Measurements from ENCODE around the gene KNL1.

KNL1 gene

DNA sequence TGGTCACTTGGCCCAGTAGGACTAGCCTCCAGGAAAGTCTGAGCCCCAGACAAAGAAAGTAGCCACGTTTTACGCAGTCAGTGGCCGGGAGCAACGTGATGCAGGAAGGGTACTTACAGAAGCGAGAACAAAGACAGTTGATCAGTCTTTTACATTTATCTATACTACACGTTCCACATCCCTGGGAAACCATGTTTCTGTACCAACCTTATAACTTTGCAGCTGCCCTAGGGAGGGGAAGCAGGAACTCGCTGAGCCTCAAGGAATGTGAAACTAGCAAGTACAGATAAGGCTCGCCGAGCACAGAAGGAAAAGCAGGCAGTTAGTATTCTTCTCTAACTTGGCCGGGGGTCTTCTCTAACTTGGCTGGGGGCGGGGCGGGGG is 3.4 kb upstream of the KNL1 start:
- Histone ChIP-seq H3K4ac (ENCODE audit: low read depth, low read length) (no peak overlapping the region), H3K18ac (ENCODE audit: low read length) (no peak overlapping the region), H3K36me3 (ENCODE audit: control insufficient read depth, insufficient read depth, low read length) (no peaks in the 10 kb centered on the region), H3K79me2 (ENCODE audit: control insufficient read depth, insufficient read depth, low read length) (no peaks in the 10 kb centered on the region), H2BK15ac (replicated peaks; ENCODE audit: low read depth) (no peak overlapping the region), H3K27me3 (ENCODE audit: insufficient read depth, low read length, poor library complexity) (no peaks in the 10 kb centered on the region), H2BK5ac (ENCODE audit: low read length) (no peak overlapping the region), H3K56ac (ENCODE audit: low read length) (no peak overlapping the region), H4K5ac (ENCODE audit: low read length) (no peak overlapping the region), H2BK120ac (ENCODE audit: low read depth, low read length) (no peak overlapping the region), H3K23ac (ENCODE audit: low read length) (no peak overlapping the region), H2AK5ac (ENCODE audit: low read length) (no peak overlapping the region), H3K4me2 (ENCODE audit: low read length) (no peak overlapping the region), H3K4me1 (ENCODE audit: control insufficient read depth, low read depth, low read length) (no peaks in the 10 kb centered on the region), H3K4me3 (ENCODE audit: low read length) (no peak overlapping the region), H3K9ac (ENCODE audit: low read length) (no peak overlapping the region), H4K8ac (ENCODE audit: low read depth, low read length) (no peak overlapping the region), H3K27ac (ENCODE audit: low read depth, low read length) (no peak overlapping the region), H3K79me1 (ENCODE audit: low read length) (no peaks in the 10 kb centered on the region)
- peak; percentile 29 for DNase-seq
- WGBS (ENCODE audit: extremely low coverage, insufficient coverage, low lambda C conversion rate), result no CpG with 5 or more reads among the region's 12 CpGs

- no peaks in the 10 kb centered on the region for H3K79me2 ChIP-seq (ENCODE audit: control insufficient read depth, insufficient read depth, low read length)
- DNase-seq, result peak; percentile 41
Measured at GRCh38 chr15:40591389-40591788, 2.7 kb upstream of the KNL1 start.

GRCh38 chr15:40593165-40593564 is 884 bp upstream of the KNL1 start:
- H3K79me1 ChIP-seq (ENCODE audit: low read length), result peaks cover 5% of the 10 kb centered on the region
- no peaks in the 10 kb centered on the region for H3K4me1 ChIP-seq (ENCODE audit: control insufficient read depth, low read depth, low read length)
- no peak for DNase-seq
- no peak overlapping the region for H3K4me2 ChIP-seq (ENCODE audit: low read length)
- H3K79me2 ChIP-seq (ENCODE audit: control insufficient read depth, insufficient read depth, low read length), result peaks cover 2% of the 10 kb centered on the region
- H3K4ac ChIP-seq (ENCODE audit: low read depth, low read length), result no peak overlapping the region
- H3K27ac ChIP-seq (ENCODE audit: low read depth, low read length), result no peak overlapping the region
- H4K8ac ChIP-seq (ENCODE audit: low read depth, low read length), result no peak overlapping the region
- no peak overlapping the region for H3K56ac ChIP-seq (ENCODE audit: low read length)
- H2BK15ac ChIP-seq (replicated peaks; ENCODE audit: low read depth), result no peak overlapping the region
- no peaks in the 10 kb centered on the region for H3K36me3 ChIP-seq (ENCODE audit: control insufficient read depth, insufficient read depth, low read length)
- no peak overlapping the region for H3K18ac ChIP-seq (ENCODE audit: low read length)
- H3K4me3 ChIP-seq (ENCODE audit: low read length), result no peak overlapping the region
- H2BK5ac ChIP-seq (ENCODE audit: low read length), result no peak overlapping the region
- H2AK5ac ChIP-seq (ENCODE audit: low read length), result no peak overlapping the region
- no CpG with 5 or more reads among the region's 2 CpGs for WGBS (ENCODE audit: extremely low coverage, insufficient coverage, low lambda C conversion rate)
- no peak overlapping the region for H2BK120ac ChIP-seq (ENCODE audit: low read depth, low read length)
- no peak overlapping the region for H3K23ac ChIP-seq (ENCODE audit: low read length)
- no peaks in the 10 kb centered on the region for H3K27me3 ChIP-seq (ENCODE audit: insufficient read depth, low read length, poor library complexity)
- H4K5ac ChIP-seq (ENCODE audit: low read length), result no peak overlapping the region
- H3K9ac ChIP-seq (ENCODE audit: low read length), result no peak overlapping the region

More at GRCh38 chr15:40591389-40591788, 2.7 kb upstream of the KNL1 start:
- Histone ChIP-seq H3K23ac (ENCODE audit: low read length) (no peak overlapping the region), H3K56ac (ENCODE audit: low read length) (peak overlapping the region; percentile 42), H3K4ac (ENCODE audit: low read depth, low read length) (no peak overlapping the region), H3K4me1 (ENCODE audit: control insufficient read depth, low read depth, low read length) (no peaks in the 10 kb centered on the region), H3K79me1 (ENCODE audit: low read length) (peaks cover 3% of the 10 kb centered on the region), H3K9ac (ENCODE audit: low read length) (no peak overlapping the region), H2BK5ac (ENCODE audit: low read length) (no peak overlapping the region), H2BK120ac (ENCODE audit: low read depth, low read length) (no peak overlapping the region), H3K27ac (ENCODE audit: low read depth, low read length) (no peak overlapping the region), H4K8ac (ENCODE audit: low read depth, low read length) (no peak overlapping the region), H2AK5ac (ENCODE audit: low read length) (no peak overlapping the region), H3K4me2 (ENCODE audit: low read length) (no peak overlapping the region), H3K36me3 (ENCODE audit: control insufficient read depth, insufficient read depth, low read length) (no peaks in the 10 kb centered on the region), H3K27me3 (ENCODE audit: insufficient read depth, low read length, poor library complexity) (no peaks in the 10 kb centered on the region), H4K5ac (ENCODE audit: low read length) (no peak overlapping the region), H3K4me3 (ENCODE audit: low read length) (no peak overlapping the region), H2BK15ac (replicated peaks; ENCODE audit: low read depth) (no peak overlapping the region), H3K18ac (ENCODE audit: low read length) (no peak overlapping the region)
- WGBS (ENCODE audit: extremely low coverage, insufficient coverage, low lambda C conversion rate), result no CpG with 5 or more reads among the region's 8 CpGs

DNA sequence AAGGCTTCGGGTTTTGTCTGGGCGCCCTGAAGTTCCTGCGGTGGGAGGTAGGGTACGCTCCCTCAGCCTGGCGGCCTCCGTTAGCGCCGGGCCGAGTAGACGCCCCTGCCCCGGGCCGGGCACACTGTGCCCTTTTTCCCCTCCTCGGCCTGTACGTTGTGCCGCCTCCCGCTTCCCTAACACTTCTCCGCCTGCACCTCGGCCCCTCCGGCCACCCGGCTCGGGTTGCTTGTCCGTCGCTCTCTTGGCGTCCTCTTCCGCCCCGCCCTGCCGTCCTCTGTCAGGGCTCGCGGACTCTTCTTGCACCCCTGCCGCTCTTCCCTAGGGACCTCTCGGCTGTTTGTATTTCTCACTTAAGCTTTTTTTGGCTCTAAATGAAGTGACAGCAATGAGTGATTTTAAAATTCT is 384 bp downstream of the KNL1 start:
- WGBS (ENCODE audit: extremely low coverage, insufficient coverage, low lambda C conversion rate), result no CpG with 5 or more reads among the region's 31 CpGs
- peak overlapping the region; percentile 88 for H3K9ac ChIP-seq (ENCODE audit: low read length)
- H3K79me1 ChIP-seq (ENCODE audit: low read length), result peaks cover 6% of the 10 kb centered on the region
- H3K4ac ChIP-seq (ENCODE audit: low read depth, low read length), result no peak overlapping the region
- H3K79me2 ChIP-seq (ENCODE audit: control insufficient read depth, insufficient read depth, low read length), result peaks cover 2% of the 10 kb centered on the region
- DNase-seq, result no peak
- no peak overlapping the region for H2AK5ac ChIP-seq (ENCODE audit: low read length)
- peak overlapping the region; percentile 42 for H3K18ac ChIP-seq (ENCODE audit: low read length)
- H3K36me3 ChIP-seq (ENCODE audit: control insufficient read depth, insufficient read depth, low read length), result no peaks in the 10 kb centered on the region
- peak overlapping the region; percentile 35 for H2BK5ac ChIP-seq (ENCODE audit: low read length)
- H4K8ac ChIP-seq (ENCODE audit: low read depth, low read length), result no peak overlapping the region
- peak overlapping the region; percentile 67 for H3K4me2 ChIP-seq (ENCODE audit: low read length)
- H3K4me3 ChIP-seq (ENCODE audit: low read length), result peak overlapping the region; percentile 94
- H3K23ac ChIP-seq (ENCODE audit: low read length), result no peak overlapping the region
- H2BK15ac ChIP-seq (replicated peaks; ENCODE audit: low read depth), result no peak overlapping the region
- H3K56ac ChIP-seq (ENCODE audit: low read length), result peak overlapping the region; percentile 93
- H3K27me3 ChIP-seq (ENCODE audit: insufficient read depth, low read length, poor library complexity), result no peaks in the 10 kb centered on the region
- H3K4me1 ChIP-seq (ENCODE audit: control insufficient read depth, low read depth, low read length), result no peaks in the 10 kb centered on the region
- no peak overlapping the region for H2BK120ac ChIP-seq (ENCODE audit: low read depth, low read length)
- H4K5ac ChIP-seq (ENCODE audit: low read length), result no peak overlapping the region
- peak overlapping the region; percentile 96 for H3K27ac ChIP-seq (ENCODE audit: low read depth, low read length)

- Histone ChIP-seq H3K4me3 (ENCODE audit: low read length) (no peak overlapping the region), H2AK5ac (ENCODE audit: low read length) (no peak overlapping the region), H2BK15ac (replicated peaks; ENCODE audit: low read depth) (no peak overlapping the region), H4K8ac (ENCODE audit: low read depth, low read length) (no peak overlapping the region), H3K9ac (ENCODE audit: low read length) (peak overlapping the region; percentile 58), H3K23ac (ENCODE audit: low read length) (no peak overlapping the region), H2BK120ac (ENCODE audit: low read depth, low read length) (no peak overlapping the region), H3K79me1 (ENCODE audit: low read length) (peaks cover 6% of the 10 kb centered on the region), H4K5ac (ENCODE audit: low read length) (no peak overlapping the region), H3K18ac (ENCODE audit: low read length) (no peak overlapping the region), H3K27me3 (ENCODE audit: insufficient read depth, low read length, poor library complexity) (no peaks in the 10 kb centered on the region), H3K27ac (ENCODE audit: low read depth, low read length) (no peak overlapping the region), H2BK5ac (ENCODE audit: low read length) (no peak overlapping the region), H3K56ac (ENCODE audit: low read length) (peak overlapping the region; percentile 65), H3K4ac (ENCODE audit: low read depth, low read length) (no peak overlapping the region), H3K4me1 (ENCODE audit: control insufficient read depth, low read depth, low read length) (no peaks in the 10 kb centered on the region), H3K36me3 (ENCODE audit: control insufficient read depth, insufficient read depth, low read length) (no peaks in the 10 kb centered on the region), H3K79me2 (ENCODE audit: control insufficient read depth, insufficient read depth, low read length) (peaks cover 2% of the 10 kb centered on the region), H3K4me2 (ENCODE audit: low read length) (peak overlapping the region; percentile 51)
- DNase-seq, result no peak
- WGBS (ENCODE audit: extremely low coverage, insufficient coverage, low lambda C conversion rate), result 100% methylated on average over 4 of the region's 5 CpGs
Measured at GRCh38 chr15:40595219-40595618, 1.2 kb downstream of the KNL1 start.

- no peak overlapping the region for H2BK15ac ChIP-seq (replicated peaks; ENCODE audit: low read depth)
- no peak overlapping the region for H2BK120ac ChIP-seq (ENCODE audit: low read depth, low read length)
- H4K8ac ChIP-seq (ENCODE audit: low read depth, low read length), result no peak overlapping the region
- no peak overlapping the region for H3K9ac ChIP-seq (ENCODE audit: low read length)
- no peak overlapping the region for H3K18ac ChIP-seq (ENCODE audit: low read length)
- no peak overlapping the region for H3K4me2 ChIP-seq (ENCODE audit: low read length)
- no peak overlapping the region for H3K56ac ChIP-seq (ENCODE audit: low read length)
- H3K27me3 ChIP-seq (ENCODE audit: insufficient read depth, low read length, poor library complexity), result no peaks in the 10 kb centered on the region
- no CpG with 5 or more reads among the region's 5 CpGs for WGBS (ENCODE audit: extremely low coverage, insufficient coverage, low lambda C conversion rate)
- H3K4me3 ChIP-seq (ENCODE audit: low read length), result no peak overlapping the region
- no peaks in the 10 kb centered on the region for H3K4me1 ChIP-seq (ENCODE audit: control insufficient read depth, low read depth, low read length)
- no peak overlapping the region for H3K23ac ChIP-seq (ENCODE audit: low read length)
- H3K36me3 ChIP-seq (ENCODE audit: control insufficient read depth, insufficient read depth, low read length), result no peaks in the 10 kb centered on the region
- H3K27ac ChIP-seq (ENCODE audit: low read depth, low read length), result no peak overlapping the region
- H3K79me1 ChIP-seq (ENCODE audit: low read length), result peaks cover 6% of the 10 kb centered on the region
- no peak for DNase-seq
- no peak overlapping the region for H2BK5ac ChIP-seq (ENCODE audit: low read length)
- H3K79me2 ChIP-seq (ENCODE audit: control insufficient read depth, insufficient read depth, low read length), result peaks cover 2% of the 10 kb centered on the region
- H4K5ac ChIP-seq (ENCODE audit: low read length), result no peak overlapping the region
- H2AK5ac ChIP-seq (ENCODE audit: low read length), result no peak overlapping the region
- no peak overlapping the region for H3K4ac ChIP-seq (ENCODE audit: low read depth, low read length)
Measured at GRCh38 chr15:40595773-40596172, 1.7 kb downstream of the KNL1 start.

Measured in mesendoderm (in vitro differentiated cells).